ENCODE measurements around the gene KIF3C.

KIF3C gene

GRCh38 chr2:25881764-25882163 lies 100.5 kb downstream of the KIF3C start:
- no peak for DNase-seq (ENCODE audit: insufficient read length, low spot score)
- no peak for FAIRE-seq

GRCh38 chr2:25879133-25879730 lies 103.1 kb downstream of the KIF3C start:
- DNase-seq (ENCODE audit: insufficient read length, low spot score) (peak; percentile 51), FAIRE-seq (no peak)

GRCh38 chr2:25878361-25879132 lies 103.8 kb downstream of the KIF3C start, which contains the start of gene ASXL2:
Gene ASXL2, minus strand, starts transcription at chr2:25878487. Its CDS starts 265 bp downstream, at chr2:25878222.
- DNase-seq (ENCODE audit: insufficient read length, low spot score) (peak; percentile 95), FAIRE-seq (peak; percentile 96)

GRCh38 chr2:25877431-25878360 lies 104.6 kb downstream of the KIF3C start:
- FAIRE-seq (no peak), DNase-seq (ENCODE audit: insufficient read length, low spot score) (peak; percentile 66)

Data from HTR-8/SVneo (cell line).